ENCODE results near the gene IPO8. TPM values are rescaled to one million over a fixed set of nuclear protein-coding genes. Genes with fewer than 3 reads are reported as not detected.

IPO8 gene
- 25.7 and 28.6 TPM in 2 replicates for total RNA-seq

- Histone ChIP-seq H3K27ac (ENCODE audit: low read depth, low read length) (peak within 1 kb of the TSS; percentile 66), H3K36me3 (ENCODE audit: insufficient read depth, low read length) (no peaks in the 10 kb centered on the region), H3K4me3 (ENCODE audit: insufficient read depth, low read length) (peak within 1 kb of the TSS; percentile 94), H2AFZ (ENCODE audit: low read length) (peak within 1 kb of the TSS; percentile 95), H3K9me3 (ENCODE audit: low read depth, low read length) (no peaks in the 10 kb centered on the region), H3K79me2 (ENCODE audit: insufficient read depth, low read length) (peaks cover 48% of the 10 kb centered on the region), H4K20me1 (ENCODE audit: insufficient read depth, low read length) (peaks cover 8% of the 10 kb centered on the region), H3K27me3 (ENCODE audit: insufficient read depth, low read length) (no peaks in the 10 kb centered on the region), H3K4me1 (ENCODE audit: insufficient read depth, low read length) (peaks cover 35% of the 10 kb centered on the region), H3K4me2 (ENCODE audit: insufficient read depth, low read length) (peak within 1 kb of the TSS; percentile 98)
- DNase-seq (ENCODE audit: insufficient read length, low spot score, missing footprints), result peak; percentile 98
- TF ChIP-seq CTCF (IDR thresholded peaks at IDR 0.05; ENCODE audit: extremely low read depth, low read depth, low read length), result no peak
Measured at GRCh38 chr12:30695199-30696102, at the start of gene IPO8. IPO8 (minus strand) TSS chr12:30695869; CDS start chr12:30695647, 222 bp downstream.

DNA sequence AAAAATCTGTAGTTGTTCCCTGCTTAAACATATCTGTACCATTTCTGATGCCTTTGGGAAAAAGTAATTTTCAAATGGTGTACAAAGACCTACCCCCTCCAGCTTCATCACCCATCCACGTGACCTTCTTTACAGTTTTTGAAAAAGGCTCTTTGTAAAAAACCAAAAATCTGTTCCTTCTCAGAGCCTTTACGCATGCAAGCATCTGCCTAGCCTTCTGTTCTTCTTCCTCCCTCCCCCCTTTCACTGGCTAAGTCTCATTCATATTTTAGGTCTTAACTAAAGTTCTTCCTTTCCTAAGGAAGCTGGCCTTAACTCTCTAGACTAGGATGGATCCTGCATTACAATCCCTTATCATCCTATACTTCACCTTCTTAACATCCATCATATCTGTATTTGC lies 48.7 kb upstream of the IPO8 start:
- no peak for DNase-seq (ENCODE audit: insufficient read length, low spot score, missing footprints)
- Histone ChIP-seq H3K79me2 (ENCODE audit: insufficient read depth, low read length) (peaks cover 86% of the 10 kb centered on the region), H3K36me3 (ENCODE audit: insufficient read depth, low read length) (peaks cover 24% of the 10 kb centered on the region), H4K20me1 (ENCODE audit: insufficient read depth, low read length) (no peaks in the 10 kb centered on the region), H3K4me1 (ENCODE audit: insufficient read depth, low read length) (no peaks in the 10 kb centered on the region), H3K4me3 (ENCODE audit: insufficient read depth, low read length) (no peak overlapping the region), H3K4me2 (ENCODE audit: insufficient read depth, low read length) (no peak overlapping the region), H3K27me3 (ENCODE audit: insufficient read depth, low read length) (no peaks in the 10 kb centered on the region), H3K9me3 (ENCODE audit: low read depth, low read length) (no peaks in the 10 kb centered on the region), H2AFZ (ENCODE audit: low read length) (no peak overlapping the region), H3K27ac (ENCODE audit: low read depth, low read length) (no peak overlapping the region)
- TF ChIP-seq CTCF (IDR thresholded peaks at IDR 0.05; ENCODE audit: extremely low read depth, low read depth, low read length), result no peak

DNA sequence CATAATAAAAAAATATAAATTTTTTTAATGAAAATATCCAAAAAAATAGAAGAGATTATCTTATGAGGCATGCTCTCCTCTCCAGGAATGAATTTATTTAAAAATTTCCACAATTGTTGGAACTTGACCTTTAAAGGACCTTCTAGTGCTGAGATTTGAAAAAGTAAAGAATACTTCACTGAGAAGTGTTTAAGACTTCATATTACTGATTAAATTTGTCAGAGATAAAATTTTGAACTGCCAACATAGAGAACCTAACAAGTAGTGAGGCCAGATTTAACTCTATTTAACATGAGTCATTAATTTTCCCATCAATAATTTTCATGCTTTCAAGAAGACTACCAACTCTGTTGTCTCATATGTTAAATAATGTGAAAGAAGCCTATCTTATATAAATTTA lies 44.6 kb upstream of the IPO8 start:
- Histone ChIP-seq H3K4me3 (ENCODE audit: insufficient read depth, low read length) (no peak overlapping the region), H3K4me2 (ENCODE audit: insufficient read depth, low read length) (no peak overlapping the region), H3K36me3 (ENCODE audit: insufficient read depth, low read length) (peaks cover 15% of the 10 kb centered on the region), H3K27ac (ENCODE audit: low read depth, low read length) (no peak overlapping the region), H3K27me3 (ENCODE audit: insufficient read depth, low read length) (no peaks in the 10 kb centered on the region), H3K4me1 (ENCODE audit: insufficient read depth, low read length) (no peaks in the 10 kb centered on the region), H4K20me1 (ENCODE audit: insufficient read depth, low read length) (no peaks in the 10 kb centered on the region), H3K9me3 (ENCODE audit: low read depth, low read length) (no peaks in the 10 kb centered on the region), H3K79me2 (ENCODE audit: insufficient read depth, low read length) (peaks cover 76% of the 10 kb centered on the region), H2AFZ (ENCODE audit: low read length) (no peak overlapping the region)
- TF ChIP-seq CTCF (IDR thresholded peaks at IDR 0.05; ENCODE audit: extremely low read depth, low read depth, low read length), result no peak
- DNase-seq (ENCODE audit: insufficient read length, low spot score, missing footprints), result no peak

GRCh38 chr12:30739020-30739419 lies 43.4 kb upstream of the IPO8 start:
- H3K36me3 ChIP-seq (ENCODE audit: insufficient read depth, low read length), result peaks cover 18% of the 10 kb centered on the region
- no peaks in the 10 kb centered on the region for H3K4me1 ChIP-seq (ENCODE audit: insufficient read depth, low read length)
- no peak overlapping the region for H2AFZ ChIP-seq (ENCODE audit: low read length)
- H3K9me3 ChIP-seq (ENCODE audit: low read depth, low read length), result no peaks in the 10 kb centered on the region
- TF ChIP-seq CTCF (IDR thresholded peaks at IDR 0.05; ENCODE audit: extremely low read depth, low read depth, low read length), result no peak
- H4K20me1 ChIP-seq (ENCODE audit: insufficient read depth, low read length), result no peaks in the 10 kb centered on the region
- H3K27ac ChIP-seq (ENCODE audit: low read depth, low read length), result no peak overlapping the region
- no peaks in the 10 kb centered on the region for H3K27me3 ChIP-seq (ENCODE audit: insufficient read depth, low read length)
- no peak overlapping the region for H3K4me2 ChIP-seq (ENCODE audit: insufficient read depth, low read length)
- peaks cover 69% of the 10 kb centered on the region for H3K79me2 ChIP-seq (ENCODE audit: insufficient read depth, low read length)
- no peak overlapping the region for H3K4me3 ChIP-seq (ENCODE audit: insufficient read depth, low read length)
- DNase-seq (ENCODE audit: insufficient read length, low spot score, missing footprints), result no peak

Measured in osteoblast (primary cell).